HT-29 (cell line): Measurements from ENCODE around the gene IL10. TPM values are rescaled to one million over a fixed set of nuclear protein-coding genes. Genes with fewer than 3 reads are reported as not detected.

Experiments
- DNase-seq: peaks from one replicate; pipeline ENCODE4 v3.0.0-alpha.2; 2015; ENCODE audit warnings: low spot score
- total RNA-seq: library from RNA; depleted of rRNA; stranded (reverse); fragments of >200 nt; shearing (Covaris generic); gene quantifications from 2 replicates; pipeline ENCODE4 v1.2.3, GENCODE V29; 2014; rRNA removed

The IL10 gene
- not detected in 2 replicates for total RNA-seq

- DNase-seq: no peak
These were observed at the start of gene IL10 for GRCh38 chr1:206772243-206772937. TSS of gene IL10 (minus strand) at chr1:206772494. CDS start at chr1:206772435, 59 bp downstream.

GRCh38 chr1:206821493-206821892 lies 49.2 kb upstream of the IL10 start:
- DNase-seq: no peak

GRCh38 chr1:206816390-206817287 lies 44.3 kb upstream of the IL10 start:
- DNase-seq: no peak

- DNase-seq: no peak
These were observed 42.5 kb upstream of the IL10 start for GRCh38 chr1:206814716-206815341.

- DNase-seq: no peak
These were observed 40.2 kb upstream of the IL10 start for GRCh38 chr1:206812471-206812870.

GRCh38 chr1:206809504-206810084 lies 37.3 kb upstream of the IL10 start:
- DNase-seq: peak; percentile 35

GRCh38 chr1:206808615-206809014 lies 36.3 kb upstream of the IL10 start:
- DNase-seq: peak; percentile 52

- no peak for DNase-seq
These were observed 33.1 kb upstream of the IL10 start for GRCh38 chr1:206805357-206805756.

GRCh38 chr1:206804156-206804737 lies 32.0 kb upstream of the IL10 start:
- no peak for DNase-seq

GRCh38 chr1:206803221-206803730 lies 31.0 kb upstream of the IL10 start:
- DNase-seq: no peak

GRCh38 chr1:206802401-206802800 lies 30.1 kb upstream of the IL10 start:
- no peak for DNase-seq

- DNase-seq: no peak
These were observed 29.2 kb upstream of the IL10 start for GRCh38 chr1:206801467-206801866.

GRCh38 chr1:206800891-206801290 lies 28.6 kb upstream of the IL10 start:
- no peak for DNase-seq

GRCh38 chr1:206800411-206800810 lies 28.1 kb upstream of the IL10 start:
- no peak for DNase-seq

- DNase-seq: no peak
These were observed 27.0 kb upstream of the IL10 start for GRCh38 chr1:206799311-206799710.

- DNase-seq: no peak
These were observed 26.2 kb upstream of the IL10 start for GRCh38 chr1:206798384-206798996.

GRCh38 chr1:206797534-206798383 lies 25.5 kb upstream of the IL10 start:
- DNase-seq: peak; percentile 34

GRCh38 chr1:206796981-206797402 lies 24.7 kb upstream of the IL10 start:
- no peak for DNase-seq

GRCh38 chr1:206796116-206796515 lies 23.8 kb upstream of the IL10 start:
- DNase-seq: no peak
